ENCODE data around the gene GCNA. TPM values are rescaled to one million over a fixed set of nuclear protein-coding genes. Genes with fewer than 3 reads are reported as not detected.
"Not testable (repeated sequence)": the region's sequence is repeated elsewhere in the genome, so short reads cannot be mapped to it uniquely, and the experiment has no call there.

GCNA gene
- total RNA-seq, 2 experiments from 2014 or later, result 2.1 to 4.2 TPM

DNA sequence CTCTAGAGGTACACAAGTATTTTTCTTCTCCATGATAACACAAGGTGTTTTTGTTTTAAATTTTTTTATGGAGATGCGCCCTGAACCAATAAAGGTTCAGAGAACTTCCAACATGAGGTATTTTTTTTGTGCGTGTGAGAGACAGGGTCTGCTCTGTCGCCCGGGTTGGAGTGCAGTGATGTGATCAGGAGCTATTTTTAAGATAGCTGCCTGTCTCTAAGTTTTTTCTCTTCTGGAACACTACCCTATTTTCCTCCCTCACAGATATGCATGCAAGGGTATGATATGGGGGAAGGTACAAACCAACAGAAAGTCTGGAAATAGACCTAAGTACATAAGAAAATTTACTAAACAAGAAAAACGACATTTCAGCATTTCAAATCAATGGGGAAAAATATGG lies 3.0 kb downstream of the GCNA start:
- BruUV-seq (replicated peaks), result no TSS peak

DNA sequence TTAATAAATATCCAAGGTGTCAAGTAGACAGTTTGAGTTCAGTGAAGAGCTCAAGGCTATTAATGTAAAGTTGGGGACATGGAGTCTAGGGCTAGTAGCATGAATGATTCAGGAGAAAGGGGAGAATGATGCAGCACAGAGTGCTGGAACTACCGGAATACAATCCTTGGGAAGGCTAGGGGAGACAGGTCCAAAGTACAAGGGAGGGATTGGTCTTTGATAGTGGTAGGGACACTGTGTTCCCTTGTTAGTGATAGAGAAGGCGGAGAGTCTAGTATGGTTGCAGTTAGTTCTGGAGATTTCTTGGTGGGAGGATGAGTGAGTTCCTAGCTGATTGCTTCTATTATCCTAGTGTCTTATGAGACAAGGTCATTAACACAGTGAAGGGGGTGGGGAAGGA lies 8.7 kb downstream of the GCNA start:
- BruUV-seq (replicated peaks), result no TSS peak
- TF ChIP-seq EZH2phosphoT487 (IDR thresholded peaks at IDR 0.05; ENCODE audit: borderline replicate concordance, low read depth, low read length), result no peak
- TF ChIP-seq, protein P1, sequence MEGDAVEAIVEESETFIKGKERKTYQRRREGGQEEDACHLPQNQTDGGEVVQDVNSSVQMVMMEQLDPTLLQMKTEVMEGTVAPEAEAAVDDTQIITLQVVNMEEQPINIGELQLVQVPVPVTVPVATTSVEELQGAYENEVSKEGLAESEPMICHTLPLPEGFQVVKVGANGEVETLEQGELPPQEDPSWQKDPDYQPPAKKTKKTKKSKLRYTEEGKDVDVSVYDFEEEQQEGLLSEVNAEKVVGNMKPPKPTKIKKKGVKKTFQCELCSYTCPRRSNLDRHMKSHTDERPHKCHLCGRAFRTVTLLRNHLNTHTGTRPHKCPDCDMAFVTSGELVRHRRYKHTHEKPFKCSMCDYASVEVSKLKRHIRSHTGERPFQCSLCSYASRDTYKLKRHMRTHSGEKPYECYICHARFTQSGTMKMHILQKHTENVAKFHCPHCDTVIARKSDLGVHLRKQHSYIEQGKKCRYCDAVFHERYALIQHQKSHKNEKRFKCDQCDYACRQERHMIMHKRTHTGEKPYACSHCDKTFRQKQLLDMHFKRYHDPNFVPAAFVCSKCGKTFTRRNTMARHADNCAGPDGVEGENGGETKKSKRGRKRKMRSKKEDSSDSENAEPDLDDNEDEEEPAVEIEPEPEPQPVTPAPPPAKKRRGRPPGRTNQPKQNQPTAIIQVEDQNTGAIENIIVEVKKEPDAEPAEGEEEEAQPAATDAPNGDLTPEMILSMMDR (conservative IDR thresholded peaks at IDR 0.05; ENCODE audit: low read length), result no peak
- ChIA-PET POLR2A (no interaction called here), CTCF (ENCODE audit: unreplicated experiment) (no interaction called here)
- H3K4me3 ChIP-seq (ENCODE audit: low read depth, low read length, poor library complexity, severe bottlenecking), result no peak overlapping the region
- H3K79me2 ChIP-seq (ENCODE audit: insufficient read depth, low read depth, low read length), result no peaks in the 10 kb centered on the region
- H3K9me2 ChIP-seq (ENCODE audit: insufficient read depth, low read length), result no peaks in the 10 kb centered on the region
- H3K4me2 ChIP-seq (ENCODE audit: low read length), result no peak overlapping the region
- DNase-seq (ENCODE audit: low spot score), result no peak
- H3K4me1 ChIP-seq (ENCODE audit: insufficient read depth, low read length, poor library complexity, severe bottlenecking), result no peaks in the 10 kb centered on the region
- no peaks in the 10 kb centered on the region for H3K9me3 ChIP-seq (ENCODE audit: low read length)
- H4K20me1 ChIP-seq (ENCODE audit: insufficient read depth, low read length), result no peaks in the 10 kb centered on the region
- intact Hi-C loops (cut with micrococcal nuclease; ENCODE audit: unreplicated experiment), result no loop called here
- no peaks in the 10 kb centered on the region for H3K36me3 ChIP-seq (ENCODE audit: insufficient read depth, low read length)
- no peak overlapping the region for H3K27ac ChIP-seq (ENCODE audit: low read depth, low read length, poor library complexity, severe bottlenecking)
- H2AFZ ChIP-seq (ENCODE audit: low read length), result no peak overlapping the region

More for the DNA sequence above, 3.0 kb downstream of the GCNA start:
- no peaks in the 10 kb centered on the region for H3K9me3 ChIP-seq (ENCODE audit: low read length)
- no peaks in the 10 kb centered on the region for H3K9me2 ChIP-seq (ENCODE audit: insufficient read depth, low read length)
- no peak overlapping the region for H3K4me3 ChIP-seq (ENCODE audit: low read depth, low read length, poor library complexity, severe bottlenecking)
- no peak for DNase-seq (ENCODE audit: low spot score)
- H3K4me1 ChIP-seq (ENCODE audit: insufficient read depth, low read length, poor library complexity, severe bottlenecking), result no peaks in the 10 kb centered on the region
- CTCF ChIA-PET (ENCODE audit: unreplicated experiment), result no interaction called here
- intact Hi-C loops (cut with micrococcal nuclease; ENCODE audit: unreplicated experiment), result loop anchor here (5.0 kb wide), 1 partner anchor 71 kb away; no protein-coding TSS in a partner anchor
- H3K4me2 ChIP-seq (ENCODE audit: low read length), result no peak overlapping the region
- no peak for TF ChIP-seq EZH2phosphoT487 (IDR thresholded peaks at IDR 0.05; ENCODE audit: borderline replicate concordance, low read depth, low read length)
- TF ChIP-seq, protein P1 (conservative IDR thresholded peaks at IDR 0.05; ENCODE audit: low read length), result no peak
- H4K20me1 ChIP-seq (ENCODE audit: insufficient read depth, low read length), result no peaks in the 10 kb centered on the region
- no peaks in the 10 kb centered on the region for H3K79me2 ChIP-seq (ENCODE audit: insufficient read depth, low read depth, low read length)
- H2AFZ ChIP-seq (ENCODE audit: low read length), result no peak overlapping the region
- peaks cover 17% of the 10 kb centered on the region for H3K36me3 ChIP-seq (ENCODE audit: insufficient read depth, low read length)
- no peak overlapping the region for H3K27ac ChIP-seq (ENCODE audit: low read depth, low read length, poor library complexity, severe bottlenecking)
- POLR2A ChIA-PET, result no interaction called here

DNA sequence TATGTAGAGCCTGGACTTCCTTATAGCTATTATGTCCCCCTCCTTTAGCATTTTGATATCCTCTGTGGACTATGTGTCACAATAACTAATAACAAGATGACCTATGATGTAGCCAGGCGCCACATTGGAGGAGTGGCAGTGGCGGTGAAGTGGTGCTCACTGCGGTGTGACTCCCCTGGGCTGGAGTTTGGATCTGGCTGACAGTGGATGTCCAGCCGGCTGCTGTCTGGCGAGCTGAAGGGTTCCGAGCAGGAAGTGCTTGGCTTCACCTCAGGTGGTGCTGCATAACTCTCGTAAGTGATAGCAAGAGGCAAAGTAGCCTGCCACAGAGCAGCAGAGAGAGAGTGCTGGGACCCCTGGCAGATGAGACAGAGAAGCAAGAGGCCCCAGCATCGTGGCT lies 15.0 kb downstream of the GCNA start:
- BruUV-seq (replicated peaks); H3K27ac ChIP-seq (ENCODE audit: low read depth, low read length, poor library complexity, severe bottlenecking); H3K4me2 ChIP-seq (ENCODE audit: low read length); H4K20me1 ChIP-seq (ENCODE audit: insufficient read depth, low read length); H3K9me2 ChIP-seq (ENCODE audit: insufficient read depth, low read length); H3K4me3 ChIP-seq (ENCODE audit: low read depth, low read length, poor library complexity, severe bottlenecking); DNase-seq (ENCODE audit: low spot score); H3K36me3 ChIP-seq (ENCODE audit: insufficient read depth, low read length); H2AFZ ChIP-seq (ENCODE audit: low read length); H3K79me2 ChIP-seq (ENCODE audit: insufficient read depth, low read depth, low read length); H3K9me3 ChIP-seq (ENCODE audit: low read length); H3K4me1 ChIP-seq (ENCODE audit: insufficient read depth, low read length, poor library complexity, severe bottlenecking); intact Hi-C loops (cut with micrococcal nuclease; ENCODE audit: unreplicated experiment); CTCF ChIA-PET (ENCODE audit: unreplicated experiment); POLR2A ChIA-PET: not testable (repeated sequence)
